Mucosa of descending colon (tissue), 3 donors: ENCODE results near the gene SLC17A8. TPM values are rescaled to one million over a fixed set of nuclear protein-coding genes. Genes with fewer than 3 reads are reported as not detected.

Experiments used
- ATAC-seq: fragments of 200-7000 bp; cut with Tn5 transposase; one replicate; pipeline ENCODE4 v1.9.1; 2020; ENCODE audit warnings: mild to moderate bottlenecking, moderate library complexity
- DNase-seq, 3 donors: peaks; one replicate each; pipeline ENCODE4 v3.0.0-alpha.2; 2020
- H3K36me3 ChIP-seq: fragments of 200-600 bp; one replicate; pipeline ENCODE4 v1.8.0; 2021; ENCODE audit warnings: low read depth, mild to moderate bottlenecking
- H3K4me1 ChIP-seq: fragments of 200-600 bp; one replicate; pipeline ENCODE4 v1.8.0; 2021; ENCODE audit warnings: low read depth, mild to moderate bottlenecking
- H3K4me3 ChIP-seq: fragments of 200-600 bp; one replicate; pipeline ENCODE4 v1.8.0; 2021; ENCODE audit warnings: mild to moderate bottlenecking
- H3K9me3 ChIP-seq: fragments of 200-600 bp; one replicate; pipeline ENCODE4 v1.8.0; 2021; ENCODE audit warnings: mild to moderate bottlenecking
- CTCF ChIP-seq: fragments of 200-600 bp; IDR thresholded peaks from one replicate; pipeline ENCODE4 v1.8.0; 2022; ENCODE audit warnings: antibody characterized with exemption, mild to moderate bottlenecking
- intact Hi-C, 2 donors: fragments of 100-400 bp; cut with DNase I in 1 of 2; cut with micrococcal nuclease in 1 of 2; formaldehyde crosslinking; loops; one replicate each; pipeline versions ENCODE4 v1.11.0 to v1.11.1; 2022; cut with DNase I, micrococcal nuclease
- total RNA-seq, 3 donors: library from RNA; stranded (reverse); fragmentation: NEBNext Ultra II Directional in 2 of 3; extraction: Animal tissue kit (Norgen Biotek cat#: 25700) in 2 of 3; gene quantifications; one replicate each; pipeline versions ENCODE4 v1.2.1 to v1.2.4, GENCODE V29; 2021 to 2023
- donor health status: DM: no; HTN: no; CAD: no; lungs with moderate emphysema.
- donor health status: DM: no; HTN: no; CAD: no.
- donor health status: DM: no; HTN: yes; CAD: no.

The SLC17A8 gene
- total RNA-seq, 3 donors from 2014 or later, result 2.6 to 3.0 (median 2.7) TPM

DNA sequence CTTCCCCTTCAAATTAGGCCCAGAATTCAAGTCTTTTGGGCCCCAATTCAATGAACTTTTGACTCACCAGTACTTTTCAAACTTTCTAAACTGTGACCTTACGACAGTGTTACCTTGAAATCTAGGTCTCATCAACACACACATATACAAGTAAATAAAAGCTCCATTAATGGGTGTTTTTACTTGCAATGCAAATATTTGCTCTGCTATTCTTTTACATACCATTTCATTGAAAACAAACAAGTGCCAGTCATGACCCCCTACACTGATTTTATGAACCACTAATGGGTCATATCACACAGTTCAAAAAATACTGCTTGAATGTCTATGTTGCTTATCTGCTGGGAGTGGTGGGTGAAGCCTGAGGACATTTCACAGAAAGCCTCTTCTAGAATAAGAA is 107.7 kb downstream of the SLC17A8 start:
- ATAC-seq (no peak), DNase-seq (no peak)
- intact Hi-C loops, result no loop called here
- no peaks in the 10 kb centered on the region for H3K9me3 ChIP-seq
- no peaks in the 10 kb centered on the region for H3K36me3 ChIP-seq
- no peak overlapping the region for H3K4me3 ChIP-seq
- TF ChIP-seq CTCF, result no peak
- H3K4me1 ChIP-seq, result no peaks in the 10 kb centered on the region

GRCh38 chr12:100468126-100468525 is 111.3 kb downstream of the SLC17A8 start:
- no peak for ATAC-seq
- no peak for TF ChIP-seq CTCF
- H3K36me3 ChIP-seq, result no peaks in the 10 kb centered on the region
- H3K4me1 ChIP-seq, result no peaks in the 10 kb centered on the region
- H3K4me3 ChIP-seq, result no peak overlapping the region
- no peak for DNase-seq
- intact Hi-C loops, result no loop called here
- H3K9me3 ChIP-seq, result no peaks in the 10 kb centered on the region

Other genes with a start within 250 kb of the SLC17A8 start
- gene BLTP3B, start 214.2 kb upstream of the SLC17A8 start, total RNA-seq, result 10 to 100 TPM; 20.6 to 29.7 (median 25.0) TPM
- gene ACTR6, start 156.3 kb upstream of the SLC17A8 start, total RNA-seq, result 10 to 100 TPM; 20.4 to 26.5 (median 21.4) TPM
- 1 to 10 TPM; 1.1 to 2.5 (median 2.1) TPM for gene DEPDC4, start 90.0 kb upstream of the SLC17A8 start, total RNA-seq
- gene SCYL2, start 89.9 kb upstream of the SLC17A8 start, total RNA-seq, result 10 to 100 TPM; 56.8 to 64.6 (median 63.4) TPM
- 10 to 100 TPM in 2 of 3 donors, 1 to 10 TPM in 1; 9.4 to 17.6 (median 13.8) TPM for gene NR1H4, start 116.8 kb downstream of the SLC17A8 start, total RNA-seq
- 10 to 100 TPM; 14.0 to 24.0 (median 22.9) TPM for gene GAS2L3, start 216.6 kb downstream of the SLC17A8 start, total RNA-seq